AG09309 (cell line): ENCODE measurements around the gene ZNF311.

Experiments used
- DNase-seq: peaks from one replicate; pipeline ENCODE4 v3.0.0-alpha.2; 2010; ENCODE audit warnings: low read depth
- H3K4me3 ChIP-seq: 2 replicates; pipeline ENCODE4 v1.5.1; 2011; ENCODE audit warnings: mild to moderate bottlenecking, low read depth, low read length, moderate library complexity; ENCODE audit not compliant: control insufficient read depth
- CTCF ChIP-seq: IDR thresholded peaks from 2 replicates; pipeline ENCODE4 v1.5.1; 2011; ENCODE audit warnings: mild to moderate bottlenecking, low read depth, low read length, inconsistent platforms; ENCODE audit not compliant: insufficient read depth, control insufficient read depth; ENCODE audit errors: missing control alignments

The ZNF311 gene

GRCh38 chr6:28945349-28945748 lies 59.8 kb downstream of the ZNF311 start:
- no peak for DNase-seq
- no peak overlapping the region for H3K4me3 ChIP-seq
- TF ChIP-seq CTCF = no peak
